Neural progenitor cell (in vitro differentiated cells): ENCODE results near the gene LMLN. TPM values are rescaled to one million over a fixed set of nuclear protein-coding genes. Genes with fewer than 3 reads are reported as not detected.

Source experiments
- DNase-seq: peaks from one replicate; pipeline ENCODE4 v3.0.0-alpha.2; 2016; ENCODE audit warnings: low spot score
- H2AFZ ChIP-seq: fragments of 200-600 bp; sonication (generic); replicated peaks from 2 replicates; pipeline ENCODE4 v1.6.1; 2016; ENCODE audit warnings: antibody characterized with exemption
- H3F3A ChIP-seq: fragments of 200-600 bp; sonication (generic); 2 replicates; pipeline ENCODE4 v1.6.1; 2016; ENCODE audit warnings: antibody characterized with exemption, low read depth
- H3K27ac ChIP-seq: fragments of 200-600 bp; sonication (generic); 2 replicates; pipeline ENCODE4 v1.5.1; 2016; ENCODE audit warnings: mild to moderate bottlenecking
- H3K27me3 ChIP-seq: fragments of 200-600 bp; sonication (generic); 2 replicates; pipeline ENCODE4 v1.6.1; 2016; ENCODE audit warnings: mild to moderate bottlenecking, moderate library complexity
- H3K36me3 ChIP-seq: fragments of 200-600 bp; sonication (generic); 2 replicates; pipeline ENCODE4 v1.5.1; 2016
- H3K4me1 ChIP-seq: fragments of 200-600 bp; sonication (generic); 2 replicates; pipeline ENCODE4 v1.6.1; 2016; ENCODE audit warnings: mixed run types
- H3K4me2 ChIP-seq: fragments of 200-600 bp; sonication (generic); 2 replicates; pipeline ENCODE4 v1.6.1; 2016
- H3K4me3 ChIP-seq: fragments of 200-600 bp; sonication (generic); 2 replicates; pipeline ENCODE4 v1.5.1; 2016
- H3K79me2 ChIP-seq: fragments of 200-600 bp; sonication (generic); 2 replicates; pipeline ENCODE4 v1.6.1; 2016; ENCODE audit warnings: low read depth
- H3K9ac ChIP-seq: fragments of 200-600 bp; sonication (generic); 2 replicates; pipeline ENCODE4 v1.6.1; 2016
- H3K9me3 ChIP-seq: fragments of 200-600 bp; sonication (generic); 2 replicates; pipeline ENCODE4 v1.5.1; 2016; ENCODE audit warnings: low read depth
- H4K20me1 ChIP-seq: fragments of 200-600 bp; sonication (generic); 2 replicates; pipeline ENCODE4 v1.6.1; 2016; ENCODE audit warnings: low read depth
- H3K27ac Mint-ChIP-seq: 3 replicates; pipeline ENCODE4 v1.8.0; 2021; ENCODE audit warnings: mixed read lengths
- H3K27me3 Mint-ChIP-seq: 2 replicates; pipeline ENCODE4 v1.8.0; 2022; ENCODE audit warnings: low read depth, mild to moderate bottlenecking, inconsistent platforms, moderate library complexity, mixed read lengths; ENCODE audit not compliant: insufficient read depth
- H3K36me3 Mint-ChIP-seq: 3 replicates; pipeline ENCODE4 v1.8.0; 2021; ENCODE audit warnings: mixed read lengths
- H3K4me1 Mint-ChIP-seq: 3 replicates; pipeline ENCODE4 v1.8.0; 2021; ENCODE audit warnings: mixed read lengths
- H3K4me3 Mint-ChIP-seq: 3 replicates; pipeline ENCODE4 v1.8.0; 2021; ENCODE audit warnings: mild to moderate bottlenecking, moderate library complexity, mixed read lengths
- H3K9me3 Mint-ChIP-seq: 3 replicates; pipeline ENCODE4 v1.8.0; 2020; ENCODE audit warnings: mixed read lengths
- CTCF ChIP-seq: fragments of 200-600 bp; sonication (generic); IDR thresholded peaks from 2 replicates; pipeline ENCODE4 v1.5.1; 2017; ENCODE audit warnings: antibody characterized with exemption, mild to moderate bottlenecking
- EZH2 ChIP-seq: fragments of 200-600 bp; sonication (generic); IDR thresholded peaks from 2 replicates; pipeline ENCODE4 v1.6.1; 2017; ENCODE audit warnings: antibody characterized with exemption, mild to moderate bottlenecking, moderate library complexity
- EZH2phosphoT487 ChIP-seq: fragments of 200-600 bp; sonication (generic); IDR thresholded peaks from 2 replicates; pipeline ENCODE4 v1.6.1; 2017; ENCODE audit warnings: antibody characterized with exemption
- total RNA-seq: library from RNA; depleted of rRNA; stranded (reverse); fragments of >200 nt; gene quantifications from 2 replicates; pipeline ENCODE4 v1.2.3, GENCODE V29; 2015; ENCODE audit warnings: low replicate concordance

Gene LMLN
- total RNA-seq, 1 donor from 2014 or later = 11.2 TPM

DNA sequence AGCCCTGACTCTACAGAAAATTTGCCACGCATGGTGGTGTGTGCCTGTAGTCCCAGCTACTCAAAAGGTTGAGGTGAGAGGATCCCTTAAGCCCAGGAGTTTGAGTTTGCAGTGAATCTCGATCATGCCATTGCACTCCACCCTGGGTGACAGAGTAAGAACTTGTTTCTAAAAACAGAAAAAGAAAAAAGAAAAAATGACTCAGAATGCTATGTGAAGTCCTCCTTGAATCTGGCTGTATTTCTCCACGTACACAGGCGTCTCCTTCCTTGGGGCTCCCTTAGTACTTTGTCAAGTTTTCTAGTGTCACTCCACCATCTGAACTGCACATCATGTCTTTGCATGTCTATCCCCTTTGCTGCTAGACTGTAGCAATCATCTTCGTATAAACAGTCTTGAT, 104.4 kb downstream of the LMLN start:
- Mint-ChIP-seq H3K27ac (no peak overlapping the region), H3K27me3 (no peaks in the 10 kb centered on the region), H3K9me3 (no peaks in the 10 kb centered on the region), H3K36me3 (no peaks in the 10 kb centered on the region), H3K4me1 (no peaks in the 10 kb centered on the region), H3K4me3 (no peak overlapping the region)
- H3K9me3 ChIP-seq = no peaks in the 10 kb centered on the region
- H3K27me3 ChIP-seq = peaks cover 36% of the 10 kb centered on the region
- no peak overlapping the region for H2AFZ ChIP-seq
- H3K36me3 ChIP-seq = no peaks in the 10 kb centered on the region
- no peaks in the 10 kb centered on the region for H3K4me1 ChIP-seq
- H4K20me1 ChIP-seq = no peaks in the 10 kb centered on the region
- no peaks in the 10 kb centered on the region for H3K79me2 ChIP-seq
- no peak overlapping the region for H3K4me2 ChIP-seq
- no peak for DNase-seq
- no peak overlapping the region for H3K9ac ChIP-seq
- H3K27ac ChIP-seq = no peak overlapping the region
- no peak overlapping the region for H3K4me3 ChIP-seq
- no peaks in the 10 kb centered on the region for H3F3A ChIP-seq
- no peak for TF ChIP-seq CTCF
- no peak for TF ChIP-seq EZH2phosphoT487
- no peak for TF ChIP-seq EZH2

GRCh38 chr3:198065897-198066296, 105.9 kb downstream of the LMLN start:
- Histone ChIP-seq H3K4me3 (no peak overlapping the region), H3K27ac (no peak overlapping the region), H3K9ac (no peak overlapping the region), H3K9me3 (no peaks in the 10 kb centered on the region), H3K79me2 (no peaks in the 10 kb centered on the region), H4K20me1 (no peaks in the 10 kb centered on the region), H3K4me1 (no peaks in the 10 kb centered on the region), H3K36me3 (no peaks in the 10 kb centered on the region), H3K27me3 (peaks cover 21% of the 10 kb centered on the region), H2AFZ (peak overlapping the region; percentile 16), H3F3A (no peaks in the 10 kb centered on the region), H3K4me2 (no peak overlapping the region)
- Mint-ChIP-seq H3K4me3 (no peak overlapping the region), H3K27ac (no peak overlapping the region), H3K27me3 (no peaks in the 10 kb centered on the region), H3K36me3 (no peaks in the 10 kb centered on the region), H3K4me1 (peaks cover 2% of the 10 kb centered on the region), H3K9me3 (no peaks in the 10 kb centered on the region)
- TF ChIP-seq EZH2 = no peak
- TF ChIP-seq EZH2phosphoT487 = no peak
- DNase-seq = no peak

DNA sequence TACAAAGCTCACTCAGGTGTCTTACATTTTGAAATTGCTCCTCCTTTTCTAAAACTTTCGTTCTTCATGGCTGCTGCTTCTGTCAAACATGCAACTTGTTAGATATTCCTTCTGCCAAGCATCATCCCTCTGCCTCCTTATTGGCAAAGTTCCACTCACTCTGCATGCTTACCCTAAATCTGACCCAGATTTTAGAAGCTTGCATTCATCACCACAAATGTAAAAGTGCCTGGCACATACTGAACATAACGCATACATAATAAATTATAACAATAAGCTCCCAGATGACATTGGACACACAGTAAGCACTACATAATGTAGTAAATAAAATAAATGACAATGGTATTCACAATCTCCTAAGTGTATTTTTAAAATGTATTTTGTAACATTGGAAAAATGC, 107.4 kb downstream of the LMLN start:
- Mint-ChIP-seq H3K4me1 (peaks cover 17% of the 10 kb centered on the region), H3K4me3 (no peak overlapping the region), H3K9me3 (no peaks in the 10 kb centered on the region), H3K27me3 (peaks cover 2% of the 10 kb centered on the region), H3K27ac (no peak overlapping the region), H3K36me3 (no peaks in the 10 kb centered on the region)
- no peaks in the 10 kb centered on the region for H4K20me1 ChIP-seq
- TF ChIP-seq EZH2phosphoT487 (no peak), EZH2 (no peak), CTCF (no peak)
- no peak overlapping the region for H3K9ac ChIP-seq
- H3F3A ChIP-seq = no peaks in the 10 kb centered on the region
- no peaks in the 10 kb centered on the region for H3K79me2 ChIP-seq
- no peaks in the 10 kb centered on the region for H3K36me3 ChIP-seq
- no peak for DNase-seq
- no peak overlapping the region for H2AFZ ChIP-seq
- H3K27me3 ChIP-seq = peaks cover 18% of the 10 kb centered on the region
- no peak overlapping the region for H3K27ac ChIP-seq
- no peaks in the 10 kb centered on the region for H3K9me3 ChIP-seq
- H3K4me3 ChIP-seq = no peak overlapping the region
- H3K4me1 ChIP-seq = no peaks in the 10 kb centered on the region
- H3K4me2 ChIP-seq = no peak overlapping the region

- Histone ChIP-seq H3K4me1 (no peaks in the 10 kb centered on the region), H2AFZ (no peak overlapping the region), H3K27ac (no peak overlapping the region), H4K20me1 (no peaks in the 10 kb centered on the region), H3K4me3 (no peak overlapping the region), H3K9ac (no peak overlapping the region), H3K79me2 (no peaks in the 10 kb centered on the region), H3F3A (no peaks in the 10 kb centered on the region), H3K27me3 (peaks cover 46% of the 10 kb centered on the region), H3K4me2 (no peak overlapping the region), H3K9me3 (no peaks in the 10 kb centered on the region), H3K36me3 (no peaks in the 10 kb centered on the region)
- TF ChIP-seq EZH2 (no peak), EZH2phosphoT487 (no peak), CTCF (no peak)
- H3K4me3 Mint-ChIP-seq = no peak overlapping the region
- H3K27me3 Mint-ChIP-seq = peaks cover 2% of the 10 kb centered on the region
- DNase-seq = no peak
- H3K27ac Mint-ChIP-seq = no peak overlapping the region
- peaks cover 23% of the 10 kb centered on the region for H3K4me1 Mint-ChIP-seq
- no peaks in the 10 kb centered on the region for H3K9me3 Mint-ChIP-seq
- no peaks in the 10 kb centered on the region for H3K36me3 Mint-ChIP-seq
Measured at GRCh38 chr3:198070871-198071270, 110.9 kb downstream of the LMLN start.
